HG03342 (cell line): Measurements from ENCODE around the gene AGAP1.

Experiments used
- ATAC-seq: cut with Tn5 transposase; IDR thresholded peaks from one replicate; pipeline ENCODE4 v1.9.1; 2021; ENCODE audit warnings: mild to moderate bottlenecking, moderate library complexity; ENCODE audit not compliant: unreplicated experiment

The AGAP1 gene

GRCh38 chr2:235530735-235531134 lies 36.9 kb downstream of the AGAP1 start:
- ATAC-seq = no peak

- ATAC-seq = no peak
Observed at GRCh38 chr2:235532307-235532706, 38.5 kb downstream of the AGAP1 start.

- no peak for ATAC-seq
Observed at GRCh38 chr2:235533198-235533597, 39.4 kb downstream of the AGAP1 start.

GRCh38 chr2:235533616-235534385 lies 40.0 kb downstream of the AGAP1 start:
- no peak for ATAC-seq

GRCh38 chr2:235534678-235535422 lies 41.0 kb downstream of the AGAP1 start:
- ATAC-seq = no peak

- no peak for ATAC-seq
Observed at GRCh38 chr2:235535423-235536130, 41.7 kb downstream of the AGAP1 start.

GRCh38 chr2:235536711-235537110 lies 42.9 kb downstream of the AGAP1 start:
- ATAC-seq = no peak

- no peak for ATAC-seq
Observed at GRCh38 chr2:235537186-235537585, 43.3 kb downstream of the AGAP1 start.

- no peak for ATAC-seq
Observed at GRCh38 chr2:235537587-235537986, 43.7 kb downstream of the AGAP1 start.

- ATAC-seq = no peak
Observed at GRCh38 chr2:235538144-235538639, 44.3 kb downstream of the AGAP1 start.

GRCh38 chr2:235538981-235539380 lies 45.1 kb downstream of the AGAP1 start:
- no peak for ATAC-seq

- no peak for ATAC-seq
Observed at GRCh38 chr2:235539773-235540172, 45.9 kb downstream of the AGAP1 start.

- no peak for ATAC-seq
Observed at GRCh38 chr2:235541016-235541415, 47.2 kb downstream of the AGAP1 start.

GRCh38 chr2:235541838-235542549 lies 48.2 kb downstream of the AGAP1 start:
- no peak for ATAC-seq

- no peak for ATAC-seq
Observed at GRCh38 chr2:235542733-235543127, 48.9 kb downstream of the AGAP1 start.

- no peak for ATAC-seq
Observed at GRCh38 chr2:235543128-235543750, 49.4 kb downstream of the AGAP1 start.

- no peak for ATAC-seq
Observed at GRCh38 chr2:235543851-235544688, 50.2 kb downstream of the AGAP1 start.

- no peak for ATAC-seq
Observed at GRCh38 chr2:235544689-235544969, 50.8 kb downstream of the AGAP1 start.

GRCh38 chr2:235545339-235546150 lies 51.7 kb downstream of the AGAP1 start:
- ATAC-seq = no peak
